HFF-Myc (cell line): ENCODE results near the gene SLAMF1.

ENCODE experiments used
- DNase-seq: peaks from one replicate; pipeline ENCODE4 v3.0.0-alpha.2; 2011; ENCODE audit warnings: low read depth; ENCODE audit errors: extremely low read depth
- H3K4me3 ChIP-seq: replicated peaks from 2 replicates; pipeline ENCODE4 v1.5.1; 2011; ENCODE audit warnings: low read depth, mild to moderate bottlenecking, control low read depth, low read length
- CTCF ChIP-seq: IDR thresholded peaks from 2 replicates; pipeline ENCODE4 v1.5.1; 2012; ENCODE audit warnings: mild to moderate bottlenecking, low read depth, low read length, control low read depth; ENCODE audit errors: missing control alignments

SLAMF1 gene

GRCh38 chr1:160624464-160624863, 22.4 kb downstream of the SLAMF1 start:
- no peak for TF ChIP-seq CTCF
- DNase-seq: no peak
- H3K4me3 ChIP-seq: no peak overlapping the region

- no peak for DNase-seq
- TF ChIP-seq CTCF: no peak
- H3K4me3 ChIP-seq: no peak overlapping the region
These were observed 23.0 kb downstream of the SLAMF1 start for GRCh38 chr1:160623862-160624261.

GRCh38 chr1:160623227-160623633, 23.6 kb downstream of the SLAMF1 start:
- DNase-seq: no peak
- TF ChIP-seq CTCF: no peak
- no peak overlapping the region for H3K4me3 ChIP-seq

- H3K4me3 ChIP-seq: no peak overlapping the region
- TF ChIP-seq CTCF: no peak
- no peak for DNase-seq
These were observed 24.2 kb downstream of the SLAMF1 start for GRCh38 chr1:160622501-160623226.

GRCh38 chr1:160621633-160622413, 25.0 kb downstream of the SLAMF1 start:
- no peak for TF ChIP-seq CTCF
- no peak overlapping the region for H3K4me3 ChIP-seq
- no peak for DNase-seq

- no peak for TF ChIP-seq CTCF
- H3K4me3 ChIP-seq: no peak overlapping the region
- no peak for DNase-seq
These were observed 25.8 kb downstream of the SLAMF1 start for GRCh38 chr1:160620942-160621632.
